HCT116 (cell line): ENCODE measurements around the gene PRDX3. TPM values are rescaled to one million over a fixed set of nuclear protein-coding genes. Genes with fewer than 3 reads are reported as not detected.

Experiments used
- ATAC-seq: fragments of 200-7000 bp; cut with Tn5 transposase; 2 replicates; pipeline ENCODE4 v1.9.1; 2020; ENCODE audit warnings: mild to moderate bottlenecking, moderate library complexity
- BruUV-seq: library from RNA; stranded (reverse); fragments of 400-500 nt; replicated peaks from 2 replicates; lab custom pipeline; 2021; lab: Mats Ljungman, UMichigan
- CTCF ChIA-PET: fragments of 300-600 bp; sonication (Branson Sonifier 250); formaldehyde crosslinking; loops from one replicate; lab custom pipeline; 2021; ENCODE audit warnings: antibody characterized with exemption; lab: Charles Lee
- POLR2A ChIA-PET: fragments of 300-600, 350-600 bp; sonication (Branson Sonifier 250); formaldehyde crosslinking; loops from one replicate; lab custom pipeline; 2021; ENCODE audit warnings: antibody characterized with exemption; lab: Charles Lee
- RAD21 ChIA-PET, 2 experiments: fragments of 300-600 bp; sonication (Branson Sonifier 250); formaldehyde crosslinking; loops; one replicate each; lab custom pipeline; 2023; ENCODE audit warnings: low total read pairs in 2 of 2; ENCODE audit not compliant: uncharacterized antibody in 2 of 2, unreplicated experiment in 2 of 2, low non-redundant PET in 1 of 2; lab: Charles Lee
- DNase-seq: peaks from one replicate; pipeline ENCODE4 v3.0.0-alpha.2; 2010; ENCODE audit warnings: low read depth, low spot score
- H2AFZ ChIP-seq: fragments of 200-600 bp; shearing (Covaris generic), sonication (generic); 2 replicates; pipeline ENCODE4 v1.6.1; 2017; ENCODE audit warnings: low read depth, mixed run types, mixed read lengths, antibody characterized with exemption, low read length; ENCODE audit not compliant: poor library complexity, severe bottlenecking
- H3K27ac ChIP-seq: 2 replicates; pipeline ENCODE4 v1.5.1; 2012; ENCODE audit warnings: low read depth, low read length
- H3K27me3 ChIP-seq: fragments of 200-600 bp; sonication (generic); 2 replicates; pipeline ENCODE4 v1.6.1; 2016; ENCODE audit warnings: mixed run types, low read length, mixed read lengths; ENCODE audit not compliant: insufficient read depth
- H3K36me3 ChIP-seq, 2 experiments: fragments of 200-500 bp in 1 of 2; fragments of 200-600 bp in 1 of 2; sonication (Bioruptor generic) in 1 of 2; sonication (generic) in 1 of 2; 2 replicates each; pipeline versions ENCODE4 v1.5.1 to v1.6.1; 2014 to 2016; ENCODE audit warnings: low read length in 2 of 2, inconsistent platforms in 1 of 2, mixed read lengths in 1 of 2, mixed run types in 1 of 2; ENCODE audit not compliant: insufficient read depth in 2 of 2, control insufficient read depth in 1 of 2
- H3K4me1 ChIP-seq, 2 experiments: fragments of 200-600 bp in 1 of 2; sonication (generic) in 1 of 2; 2 replicates each; pipeline versions ENCODE4 v1.5.1 to v1.6.1; 2012 to 2017; ENCODE audit warnings: low read length in 2 of 2, inconsistent platforms in 1 of 2, mild to moderate bottlenecking in 1 of 2, mixed read lengths in 1 of 2, mixed run types in 1 of 2, moderate library complexity in 1 of 2; ENCODE audit not compliant: insufficient read depth in 2 of 2, control insufficient read depth in 1 of 2
- H3K4me2 ChIP-seq: fragments of 200-600 bp; sonication (generic); 2 replicates; pipeline ENCODE4 v1.6.1; 2017; ENCODE audit warnings: mixed run types, low read length, mixed read lengths
- H3K4me3 ChIP-seq, 2 experiments: fragments of 200-600 bp in 1 of 2; sonication (generic) in 1 of 2; replicated peaks in 1 of 2; 2 replicates each; pipeline ENCODE4 v1.5.1; 2011 to 2016; ENCODE audit warnings: low read length in 2 of 2, control low read depth in 1 of 2, low read depth in 1 of 2, mild to moderate bottlenecking in 1 of 2, mixed read lengths in 1 of 2, mixed run types in 1 of 2
- H3K79me2 ChIP-seq: fragments of 200-600 bp; sonication (generic); 2 replicates; pipeline ENCODE4 v1.6.1; 2017; ENCODE audit warnings: mild to moderate bottlenecking, mixed run types, low read length, moderate library complexity, mixed read lengths; ENCODE audit not compliant: insufficient read depth
- H3K9ac ChIP-seq: fragments of 200-600 bp; sonication (generic); 2 replicates; pipeline ENCODE4 v1.6.1; 2016; ENCODE audit warnings: low read length, mixed read lengths
- H3K9me2 ChIP-seq: fragments of 200-600 bp; sonication (generic), shearing (Covaris generic); 2 replicates; pipeline ENCODE4 v1.6.1; 2017; ENCODE audit warnings: mixed run types, mild to moderate bottlenecking, moderate library complexity; ENCODE audit not compliant: insufficient read depth
- H3K9me3 ChIP-seq, 2 experiments: fragments of 200-500 bp in 1 of 2; fragments of 200-600 bp in 1 of 2; sonication (Bioruptor generic) in 1 of 2; sonication (generic) in 1 of 2; 2 replicates each; pipeline ENCODE4 v1.6.1; 2014 to 2017; ENCODE audit warnings: low read length in 2 of 2, mixed read lengths in 2 of 2, inconsistent platforms in 1 of 2, low read depth in 1 of 2, mild to moderate bottlenecking in 1 of 2, mixed run types in 1 of 2, moderate library complexity in 1 of 2; ENCODE audit not compliant: control insufficient read depth in 1 of 2, insufficient read depth in 1 of 2
- H4K20me1 ChIP-seq: fragments of 200-600 bp; sonication (generic), shearing (Covaris generic); 2 replicates; pipeline ENCODE4 v1.6.1; 2017; ENCODE audit warnings: mixed run types, mild to moderate bottlenecking, moderate library complexity; ENCODE audit not compliant: insufficient read depth
- CBX3 ChIP-seq: IDR thresholded peaks from 2 replicates; pipeline ENCODE4 v1.6.1; 2012; ENCODE audit warnings: low read depth
- CEBPB ChIP-seq: IDR thresholded peaks from 2 replicates; pipeline ENCODE4 v1.6.1; 2012; ENCODE audit warnings: low read depth
- EGR1 ChIP-seq: IDR thresholded peaks from 2 replicates; pipeline ENCODE4 v1.6.1; 2012; ENCODE audit warnings: low read depth
- ELF1 ChIP-seq: IDR thresholded peaks from 2 replicates; pipeline ENCODE4 v1.6.1; 2012; ENCODE audit warnings: low read depth, borderline replicate concordance
- EZH2 ChIP-seq: fragments of 200-600 bp; sonication (generic); IDR thresholded peaks from 2 replicates; pipeline ENCODE4 v1.6.1; 2017; ENCODE audit warnings: antibody characterized with exemption, mixed run types
- EZH2phosphoT487 ChIP-seq: fragments of 200-600 bp; IDR thresholded peaks from 2 replicates; pipeline ENCODE4 v1.6.1; 2018; ENCODE audit warnings: antibody characterized with exemption, borderline replicate concordance
- FOSL1 ChIP-seq: IDR thresholded peaks from 2 replicates; pipeline ENCODE4 v1.6.1; 2012; ENCODE audit warnings: low read depth
- JUND ChIP-seq: IDR thresholded peaks from 2 replicates; pipeline ENCODE4 v1.6.1; 2012
- POLR2AphosphoS5 ChIP-seq: IDR thresholded peaks from 2 replicates; pipeline ENCODE4 v1.6.1; 2011; ENCODE audit warnings: mild to moderate bottlenecking, low read depth, low read length, moderate library complexity
- RAD21 ChIP-seq: IDR thresholded peaks from 2 replicates; pipeline ENCODE4 v1.6.1; 2012; ENCODE audit warnings: low read depth, mild to moderate bottlenecking
- SIN3A ChIP-seq: IDR thresholded peaks from 2 replicates; pipeline ENCODE4 v1.6.1; 2012; ENCODE audit warnings: low read depth
- SP1 ChIP-seq: IDR thresholded peaks from 2 replicates; pipeline ENCODE4 v1.6.1; 2012; ENCODE audit warnings: low read depth
- TCF7L2 ChIP-seq: IDR thresholded peaks from 2 replicates; pipeline ENCODE4 v1.7.0; 2011; ENCODE audit warnings: borderline replicate concordance, inconsistent platforms; ENCODE audit not compliant: insufficient read depth, insufficient read length; ENCODE audit errors: extremely low read depth
- YY1 ChIP-seq: IDR thresholded peaks from 2 replicates; pipeline ENCODE4 v1.6.1; 2011; ENCODE audit warnings: low read length, low read depth, moderate library complexity, mild to moderate bottlenecking; ENCODE audit not compliant: insufficient replicate concordance; ENCODE audit errors: extremely low read depth
- ZFX ChIP-seq: fragments of 450-650 bp; IDR thresholded peaks from 2 replicates; pipeline ENCODE4 v1.6.1; 2017
- ZNF274 ChIP-seq: fragments of 200-500 bp; sonication (Bioruptor generic); IDR thresholded peaks from 2 replicates; pipeline ENCODE4 v1.6.1; 2014; ENCODE audit warnings: mild to moderate bottlenecking, low read depth, low read length, inconsistent platforms
- intact Hi-C: fragments of 100-400 bp; cut with micrococcal nuclease; formaldehyde crosslinking; loops from 2 replicates; pipeline ENCODE4 v1.10.0; 2022
- total RNA-seq: library from RNA; stranded (reverse); gene quantifications from one replicate; pipeline ENCODE4 v1.2.1, GENCODE V29; 2021; ENCODE audit not compliant: unreplicated experiment
- TF ChIP-seq, protein P1 (sequence below): IDR thresholded peaks from 2 replicates; pipeline ENCODE4 v1.6.1; 2012; ENCODE audit warnings: low read depth
- TF ChIP-seq, protein P2 (sequence below): IDR thresholded peaks from 2 replicates; pipeline ENCODE4 v1.6.1; 2011; ENCODE audit warnings: mild to moderate bottlenecking, low read length, moderate library complexity; ENCODE audit not compliant: insufficient replicate concordance; ENCODE audit errors: extremely low read depth
- TF ChIP-seq, protein P3 (sequence below), 3 experiments: fragments of 200-600 bp in 1 of 3; sonication (generic) in 1 of 3; IDR thresholded peaks in 2 of 3; conservative IDR thresholded peaks in 1 of 3; 2 replicates each; pipeline ENCODE4 v1.5.1; 2012 to 2017; ENCODE audit warnings: low read depth in 2 of 3, low read length in 2 of 3, antibody characterized with exemption in 1 of 3, borderline replicate concordance in 1 of 3, control low read depth in 1 of 3, mild to moderate bottlenecking in 1 of 3, mixed read lengths in 1 of 3, mixed run types in 1 of 3, moderate library complexity in 1 of 3; ENCODE audit not compliant: insufficient read depth in 1 of 3

PRDX3 gene
- total RNA-seq, 1 experiment from 2014 or later = 281 TPM

DNA sequence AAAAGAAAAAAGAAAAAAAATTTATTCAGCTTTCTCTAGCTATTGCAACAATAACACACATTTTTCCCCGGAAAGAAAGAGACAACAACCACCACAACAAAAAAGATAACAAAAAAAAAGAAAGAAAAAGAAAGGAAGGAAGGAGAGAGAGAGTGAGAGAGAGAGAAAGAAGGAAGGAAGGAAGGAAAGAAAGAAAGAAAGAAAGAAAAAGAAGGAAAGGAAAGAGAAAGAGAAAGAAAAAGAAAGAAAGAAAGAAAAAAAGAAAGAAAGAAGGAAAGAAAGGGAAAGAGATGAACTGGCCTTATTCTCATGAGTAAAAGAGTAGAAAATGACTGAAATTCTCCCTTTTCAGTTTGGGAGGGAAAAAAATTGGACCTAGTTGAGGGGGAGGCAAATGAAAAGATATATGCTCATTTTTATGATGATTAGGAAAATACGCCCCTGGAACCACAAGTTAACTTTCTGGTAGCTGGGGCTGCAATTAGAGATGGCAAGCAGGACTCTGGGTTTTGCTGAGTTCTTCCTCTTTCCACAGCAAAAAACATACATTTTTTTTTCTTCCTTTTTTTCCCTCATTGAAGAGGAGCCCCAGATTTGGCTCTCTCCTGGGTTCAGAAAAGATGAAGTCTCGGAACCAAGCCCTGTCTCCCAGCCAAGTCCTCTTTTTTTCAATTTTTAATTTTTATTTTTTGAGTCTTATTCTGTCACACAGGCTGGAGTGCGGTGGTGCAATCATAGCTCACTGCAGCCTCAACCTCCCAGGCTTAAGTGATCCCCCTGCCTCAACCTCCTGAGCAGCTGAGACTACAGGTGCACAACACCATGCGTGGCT lies 12.6 kb upstream of the PRDX3 start:
- peak overlapping the region; percentile 27 for H3K9ac ChIP-seq
- H3K79me2 ChIP-seq = no peaks in the 10 kb centered on the region
- BruUV-seq = no TSS peak
- ChIA-PET RAD21 (interaction anchor here in 1 of 2 experiments (1.7 kb wide), 1 partner anchor 8 kb away, joined by 6 read pairs; no protein-coding TSS in a partner anchor), CTCF (interaction anchor here (0.6 to 3.9 kb wide), 7 partner anchors 8 to 648 kb away, joined by 3 to 36 read pairs (median 3); partner anchors contain the start of gene GRK5), POLR2A (no interaction called here)
- H3K27ac ChIP-seq = no peak overlapping the region
- H3K36me3 ChIP-seq = no peaks in the 10 kb centered on the region
- peak overlapping the region; percentile 55 for H3K4me2 ChIP-seq
- intact Hi-C loops = loop anchor here (10.0 kb wide), 1 partner anchor 664 kb away; no protein-coding TSS in a partner anchor
- H3K9me2 ChIP-seq = no peaks in the 10 kb centered on the region
- no peaks in the 10 kb centered on the region for H4K20me1 ChIP-seq
- H3K4me1 ChIP-seq = peaks cover 3 to 27% of the 10 kb centered on the region in 2 experiments; a peak in 3 of 4 replicates
- DNase-seq = no peak
- ATAC-seq = no peak
- H3K27me3 ChIP-seq = no peaks in the 10 kb centered on the region
- H3K9me3 ChIP-seq = no peaks in the 10 kb centered on the region
- no peak overlapping the region for H3K4me3 ChIP-seq
- H2AFZ ChIP-seq = no peak overlapping the region
- TF ChIP-seq RAD21 = no peak
- TF ChIP-seq ZFX = no peak
- no peak for TF ChIP-seq EZH2phosphoT487
- TF ChIP-seq, protein P1, sequence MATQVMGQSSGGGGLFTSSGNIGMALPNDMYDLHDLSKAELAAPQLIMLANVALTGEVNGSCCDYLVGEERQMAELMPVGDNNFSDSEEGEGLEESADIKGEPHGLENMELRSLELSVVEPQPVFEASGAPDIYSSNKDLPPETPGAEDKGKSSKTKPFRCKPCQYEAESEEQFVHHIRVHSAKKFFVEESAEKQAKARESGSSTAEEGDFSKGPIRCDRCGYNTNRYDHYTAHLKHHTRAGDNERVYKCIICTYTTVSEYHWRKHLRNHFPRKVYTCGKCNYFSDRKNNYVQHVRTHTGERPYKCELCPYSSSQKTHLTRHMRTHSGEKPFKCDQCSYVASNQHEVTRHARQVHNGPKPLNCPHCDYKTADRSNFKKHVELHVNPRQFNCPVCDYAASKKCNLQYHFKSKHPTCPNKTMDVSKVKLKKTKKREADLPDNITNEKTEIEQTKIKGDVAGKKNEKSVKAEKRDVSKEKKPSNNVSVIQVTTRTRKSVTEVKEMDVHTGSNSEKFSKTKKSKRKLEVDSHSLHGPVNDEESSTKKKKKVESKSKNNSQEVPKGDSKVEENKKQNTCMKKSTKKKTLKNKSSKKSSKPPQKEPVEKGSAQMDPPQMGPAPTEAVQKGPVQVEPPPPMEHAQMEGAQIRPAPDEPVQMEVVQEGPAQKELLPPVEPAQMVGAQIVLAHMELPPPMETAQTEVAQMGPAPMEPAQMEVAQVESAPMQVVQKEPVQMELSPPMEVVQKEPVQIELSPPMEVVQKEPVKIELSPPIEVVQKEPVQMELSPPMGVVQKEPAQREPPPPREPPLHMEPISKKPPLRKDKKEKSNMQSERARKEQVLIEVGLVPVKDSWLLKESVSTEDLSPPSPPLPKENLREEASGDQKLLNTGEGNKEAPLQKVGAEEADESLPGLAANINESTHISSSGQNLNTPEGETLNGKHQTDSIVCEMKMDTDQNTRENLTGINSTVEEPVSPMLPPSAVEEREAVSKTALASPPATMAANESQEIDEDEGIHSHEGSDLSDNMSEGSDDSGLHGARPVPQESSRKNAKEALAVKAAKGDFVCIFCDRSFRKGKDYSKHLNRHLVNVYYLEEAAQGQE = no peak
- no peak for TF ChIP-seq POLR2AphosphoS5
- TF ChIP-seq JUND = no peak
- no peak for TF ChIP-seq CEBPB
- TF ChIP-seq, protein P2, sequence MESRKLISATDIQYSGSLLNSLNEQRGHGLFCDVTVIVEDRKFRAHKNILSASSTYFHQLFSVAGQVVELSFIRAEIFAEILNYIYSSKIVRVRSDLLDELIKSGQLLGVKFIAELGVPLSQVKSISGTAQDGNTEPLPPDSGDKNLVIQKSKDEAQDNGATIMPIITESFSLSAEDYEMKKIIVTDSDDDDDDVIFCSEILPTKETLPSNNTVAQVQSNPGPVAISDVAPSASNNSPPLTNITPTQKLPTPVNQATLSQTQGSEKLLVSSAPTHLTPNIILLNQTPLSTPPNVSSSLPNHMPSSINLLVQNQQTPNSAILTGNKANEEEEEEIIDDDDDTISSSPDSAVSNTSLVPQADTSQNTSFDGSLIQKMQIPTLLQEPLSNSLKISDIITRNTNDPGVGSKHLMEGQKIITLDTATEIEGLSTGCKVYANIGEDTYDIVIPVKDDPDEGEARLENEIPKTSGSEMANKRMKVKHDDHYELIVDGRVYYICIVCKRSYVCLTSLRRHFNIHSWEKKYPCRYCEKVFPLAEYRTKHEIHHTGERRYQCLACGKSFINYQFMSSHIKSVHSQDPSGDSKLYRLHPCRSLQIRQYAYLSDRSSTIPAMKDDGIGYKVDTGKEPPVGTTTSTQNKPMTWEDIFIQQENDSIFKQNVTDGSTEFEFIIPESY = no peak
- TF ChIP-seq ELF1 = no peak
- TF ChIP-seq EGR1 = no peak
- no peak for TF ChIP-seq ZNF274
- no peak for TF ChIP-seq YY1
- no peak for TF ChIP-seq FOSL1
- no peak for TF ChIP-seq CBX3
- no peak for TF ChIP-seq EZH2
- TF ChIP-seq, protein P3, sequence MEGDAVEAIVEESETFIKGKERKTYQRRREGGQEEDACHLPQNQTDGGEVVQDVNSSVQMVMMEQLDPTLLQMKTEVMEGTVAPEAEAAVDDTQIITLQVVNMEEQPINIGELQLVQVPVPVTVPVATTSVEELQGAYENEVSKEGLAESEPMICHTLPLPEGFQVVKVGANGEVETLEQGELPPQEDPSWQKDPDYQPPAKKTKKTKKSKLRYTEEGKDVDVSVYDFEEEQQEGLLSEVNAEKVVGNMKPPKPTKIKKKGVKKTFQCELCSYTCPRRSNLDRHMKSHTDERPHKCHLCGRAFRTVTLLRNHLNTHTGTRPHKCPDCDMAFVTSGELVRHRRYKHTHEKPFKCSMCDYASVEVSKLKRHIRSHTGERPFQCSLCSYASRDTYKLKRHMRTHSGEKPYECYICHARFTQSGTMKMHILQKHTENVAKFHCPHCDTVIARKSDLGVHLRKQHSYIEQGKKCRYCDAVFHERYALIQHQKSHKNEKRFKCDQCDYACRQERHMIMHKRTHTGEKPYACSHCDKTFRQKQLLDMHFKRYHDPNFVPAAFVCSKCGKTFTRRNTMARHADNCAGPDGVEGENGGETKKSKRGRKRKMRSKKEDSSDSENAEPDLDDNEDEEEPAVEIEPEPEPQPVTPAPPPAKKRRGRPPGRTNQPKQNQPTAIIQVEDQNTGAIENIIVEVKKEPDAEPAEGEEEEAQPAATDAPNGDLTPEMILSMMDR (IDR thresholded peaks at IDR 0.05 in 2 of 3, conservative IDR thresholded peaks at IDR 0.05 in 1 of 3; ENCODE audit: borderline replicate concordance in 1 of 3, insufficient read depth in 1 of 3, low read depth in 2 of 3, low read length in 2 of 3) = no peak
- TF ChIP-seq SIN3A = no peak
- TF ChIP-seq SP1 = no peak
- TF ChIP-seq TCF7L2 = no peak
